NB4 (cell line): Measurements from ENCODE around the gene PPP1R12B.
"Not testable (repeated sequence)": the region's sequence is repeated elsewhere in the genome, so short reads cannot be mapped to it uniquely, and the experiment has no call there.

Experiments used
- CTCF ChIP-seq: IDR thresholded peaks from one replicate; pipeline ENCODE4 v1.5.1; 2012; ENCODE audit warnings: low read depth, low read length
- MYC ChIP-seq: IDR thresholded peaks from 2 replicates; pipeline ENCODE4 v1.6.1; 2011; ENCODE audit warnings: low read depth, low read length
- POLR2A ChIP-seq: IDR thresholded peaks from 2 replicates; pipeline ENCODE4 v1.6.1; 2011; ENCODE audit warnings: mild to moderate bottlenecking; ENCODE audit not compliant: insufficient read length; ENCODE audit errors: extremely low read depth

- not testable (repeated sequence) for TF ChIP-seq CTCF, POLR2A, MYC
Observed at GRCh38 chr1:202469123-202469522, 120.6 kb downstream of the PPP1R12B start.
